Gastroesophageal sphincter (tissue), 4 donors: ENCODE data around the gene RSU1. TPM values are rescaled to one million over a fixed set of nuclear protein-coding genes. Genes with fewer than 3 reads are reported as not detected.

Experiments used
- ATAC-seq: fragments of 150-250 bp; one replicate; pipeline ENCODE4 v1.9.1; 2016; ENCODE audit warnings: mild to moderate bottlenecking, moderate library complexity
- H3K27ac ChIP-seq, 4 donors: fragments of 200-600 bp; sonication (generic) in 3 of 4; 1 replicate in 3 of 4; 2 replicates in 1 of 4; pipeline ENCODE4 v1.5.1; 2016 to 2019
- H3K27me3 ChIP-seq: fragments of 200-600 bp; sonication (generic); one replicate; pipeline ENCODE4 v1.5.1; 2019
- H3K36me3 ChIP-seq, 2 donors: fragments of 200-600 bp; sonication (generic); one replicate each; pipeline ENCODE4 v1.5.1; 2019; ENCODE audit warnings: control low read depth in 1 of 2
- H3K4me1 ChIP-seq, 3 donors: fragments of 200-600 bp; sonication (generic); 1 replicate in 2 of 3; 2 replicates in 1 of 3; pipeline ENCODE4 v1.5.1; 2016 to 2019; ENCODE audit warnings: control low read depth in 2 of 3
- H3K4me3 ChIP-seq, 2 donors: fragments of 200-600 bp; sonication (generic); one replicate each; pipeline ENCODE4 v1.5.1; 2019; ENCODE audit warnings: mild to moderate bottlenecking in 1 of 2, moderate library complexity in 1 of 2
- H3K9me3 ChIP-seq, 3 donors: fragments of 200-600 bp; sonication (generic); one replicate each; pipeline ENCODE4 v1.5.1; 2017 to 2019; ENCODE audit warnings: control low read depth in 2 of 3
- EP300 ChIP-seq: sonication (generic); formaldehyde crosslinking; IDR thresholded peaks from one replicate; pipeline ENCODE4 v1.6.1; 2017; ENCODE audit warnings: antibody characterized with exemption, mild to moderate bottlenecking
- POLR2A ChIP-seq, 2 donors: fragments of 450-650 bp; IDR thresholded peaks; one replicate each; pipeline ENCODE4 v1.6.1; 2017; ENCODE audit warnings: antibody characterized with exemption in 2 of 2, mild to moderate bottlenecking in 2 of 2, moderate library complexity in 1 of 2
- POLR2AphosphoS5 ChIP-seq: sonication (generic); formaldehyde crosslinking; IDR thresholded peaks from one replicate; pipeline ENCODE4 v1.6.1; 2017; ENCODE audit warnings: antibody characterized with exemption
- WGBS, 2 donors: methylation state at CpG; one replicate each; pipeline ENCODE4 v1.1.5; 2018; ENCODE audit warnings: low coverage in 1 of 2; 5-methylcytosine and 5-hydroxymethylcytosine counted together
- total RNA-seq, 4 donors: library from RNA; depleted of rRNA; stranded (reverse); fragments of >200 nt; gene quantifications; one replicate each; pipeline ENCODE4 v1.1.0, GENCODE V29; 2016
- TF ChIP-seq, protein P1 (sequence below), 4 experiments: fragments of 200-600 bp in 2 of 4; fragments of 450-650 bp in 2 of 4; sonication (generic) in 1 of 4; IDR thresholded peaks; one replicate each; pipeline ENCODE4 v1.5.1; 2017 to 2019; ENCODE audit warnings: antibody characterized with exemption in 4 of 4, mild to moderate bottlenecking in 2 of 4, moderate library complexity in 2 of 4

RSU1 gene
- total RNA-seq, 4 donors from 2014 or later: 87.0 to 149 (median 117) TPM

DNA sequence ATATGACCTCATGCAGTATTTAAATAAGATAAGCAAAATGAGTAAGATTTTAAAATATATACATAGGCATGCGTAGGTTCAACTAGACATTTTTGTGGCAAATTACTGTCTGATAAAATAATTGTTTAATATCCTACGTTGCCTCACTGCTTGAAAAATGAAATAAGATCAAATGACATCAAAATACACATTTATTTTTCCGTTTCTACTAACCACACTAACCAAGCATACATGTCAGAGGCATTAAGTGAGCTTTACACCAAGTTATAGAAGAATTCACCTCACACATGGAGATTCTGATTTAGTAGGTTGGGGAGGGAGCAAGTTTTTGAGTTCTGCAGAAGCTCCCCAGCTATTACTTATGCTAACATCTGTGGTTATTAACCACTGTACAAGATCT, 66.8 kb downstream of the RSU1 start:
- H3K4me3 ChIP-seq: no peak overlapping the region
- H3K4me1 ChIP-seq: no peaks in the 10 kb centered on the region
- H3K27me3 ChIP-seq: no peaks in the 10 kb centered on the region
- no peaks in the 10 kb centered on the region for H3K9me3 ChIP-seq
- H3K36me3 ChIP-seq: peaks cover 0 to 79% of the 10 kb centered on the region in 2 donors
- TF ChIP-seq EP300 (no peak), POLR2A (IDR thresholded peaks at IDR 0.05) (no peak), POLR2AphosphoS5 (no peak)
- TF ChIP-seq, protein P1, sequence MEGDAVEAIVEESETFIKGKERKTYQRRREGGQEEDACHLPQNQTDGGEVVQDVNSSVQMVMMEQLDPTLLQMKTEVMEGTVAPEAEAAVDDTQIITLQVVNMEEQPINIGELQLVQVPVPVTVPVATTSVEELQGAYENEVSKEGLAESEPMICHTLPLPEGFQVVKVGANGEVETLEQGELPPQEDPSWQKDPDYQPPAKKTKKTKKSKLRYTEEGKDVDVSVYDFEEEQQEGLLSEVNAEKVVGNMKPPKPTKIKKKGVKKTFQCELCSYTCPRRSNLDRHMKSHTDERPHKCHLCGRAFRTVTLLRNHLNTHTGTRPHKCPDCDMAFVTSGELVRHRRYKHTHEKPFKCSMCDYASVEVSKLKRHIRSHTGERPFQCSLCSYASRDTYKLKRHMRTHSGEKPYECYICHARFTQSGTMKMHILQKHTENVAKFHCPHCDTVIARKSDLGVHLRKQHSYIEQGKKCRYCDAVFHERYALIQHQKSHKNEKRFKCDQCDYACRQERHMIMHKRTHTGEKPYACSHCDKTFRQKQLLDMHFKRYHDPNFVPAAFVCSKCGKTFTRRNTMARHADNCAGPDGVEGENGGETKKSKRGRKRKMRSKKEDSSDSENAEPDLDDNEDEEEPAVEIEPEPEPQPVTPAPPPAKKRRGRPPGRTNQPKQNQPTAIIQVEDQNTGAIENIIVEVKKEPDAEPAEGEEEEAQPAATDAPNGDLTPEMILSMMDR (IDR thresholded peaks at IDR 0.05): no peak
- ATAC-seq: no peak
- H3K27ac ChIP-seq: no peak overlapping the region
- 90 to 94% methylated on average over 3 of the region's 3 CpGs for WGBS, 2 donors

DNA sequence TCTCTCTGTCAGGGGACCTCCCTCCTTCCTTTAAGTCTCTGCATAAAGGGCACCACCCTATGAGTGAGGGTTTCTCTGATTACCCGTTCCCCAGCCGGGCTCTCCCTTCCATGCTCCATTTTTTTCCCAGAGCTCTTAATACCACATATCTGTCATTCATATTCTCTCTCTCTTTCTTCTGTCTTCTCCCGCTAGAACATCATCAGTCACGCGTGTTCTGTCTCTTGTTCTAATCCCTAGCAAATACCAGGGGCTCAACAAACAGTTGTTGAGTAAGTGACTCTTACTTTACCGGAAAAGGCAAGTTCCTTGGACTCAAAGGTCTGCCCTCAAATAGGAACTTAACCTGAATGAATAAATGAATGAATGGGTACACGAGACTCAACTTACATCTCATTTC, 68.5 kb downstream of the RSU1 start:
- H3K4me3 ChIP-seq: no peak overlapping the region
- TF ChIP-seq EP300 (no peak), POLR2AphosphoS5 (no peak), POLR2A (IDR thresholded peaks at IDR 0.05) (no peak)
- TF ChIP-seq, protein P1 (IDR thresholded peaks at IDR 0.05): no peak
- H3K27me3 ChIP-seq: no peaks in the 10 kb centered on the region
- no peaks in the 10 kb centered on the region for H3K4me1 ChIP-seq
- H3K9me3 ChIP-seq: no peaks in the 10 kb centered on the region
- ATAC-seq: no peak
- peaks cover 0 to 86% of the 10 kb centered on the region in 2 donors for H3K36me3 ChIP-seq
- no peak overlapping the region for H3K27ac ChIP-seq
- 93 to 97% methylated on average over 3 to 7 of the region's 7 CpGs for WGBS, 2 donors

DNA sequence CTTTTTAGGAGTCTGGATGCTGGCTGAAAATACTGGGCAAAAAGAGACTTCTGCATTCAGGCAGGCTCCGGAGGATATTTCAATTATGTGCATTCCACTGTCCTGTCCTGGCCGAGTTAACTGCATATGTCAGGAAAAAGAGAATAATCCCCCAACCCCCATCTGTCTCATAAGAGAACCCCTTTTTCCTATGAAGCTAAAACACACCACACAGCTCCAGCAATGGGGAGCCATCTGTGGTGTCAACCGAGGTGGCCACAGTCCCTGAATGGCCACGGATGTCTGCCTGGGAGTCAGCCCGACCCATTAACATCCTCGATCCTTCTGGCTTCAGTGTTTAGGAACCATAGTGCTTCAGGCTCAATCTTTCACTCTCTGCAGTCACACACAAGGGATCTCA, 70.4 kb downstream of the RSU1 start:
- WGBS, 2 donors: 71 to 81% methylated on average over 2 to 3 of the region's 6 CpGs
- no peak for ATAC-seq
- Histone ChIP-seq H3K27me3 (no peaks in the 10 kb centered on the region), H3K9me3 (no peaks in the 10 kb centered on the region), H3K4me1 (no peaks in the 10 kb centered on the region), H3K36me3 (peaks cover 0 to 67% of the 10 kb centered on the region in 2 donors), H3K4me3 (no peak overlapping the region), H3K27ac (no peak overlapping the region)
- TF ChIP-seq, protein P1 (IDR thresholded peaks at IDR 0.05): no peak
- TF ChIP-seq POLR2AphosphoS5: no peak
- TF ChIP-seq POLR2A (IDR thresholded peaks at IDR 0.05): no peak
- TF ChIP-seq EP300: no peak

DNA sequence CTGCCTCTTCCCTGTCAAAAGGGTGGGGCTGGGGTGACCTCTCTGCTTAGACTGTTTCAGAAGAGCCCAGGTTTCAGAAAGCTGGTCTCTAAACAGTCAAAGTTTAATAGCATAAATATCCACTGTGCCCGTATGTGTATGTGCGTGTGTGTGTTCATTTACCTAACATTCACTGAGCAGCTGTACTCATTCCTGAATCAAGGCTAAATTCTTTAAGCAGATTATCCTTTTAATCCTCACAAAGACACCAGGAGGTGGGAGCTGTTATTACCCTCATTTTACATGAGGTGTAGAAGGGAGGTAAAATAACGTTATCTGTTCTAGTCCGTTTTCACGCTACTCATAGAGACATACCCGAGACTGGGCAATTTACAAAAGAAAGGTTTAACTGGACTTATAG, 72.2 kb downstream of the RSU1 start:
- peaks cover 0 to 6% (median 0%) of the 10 kb centered on the region in 3 donors for H3K9me3 ChIP-seq
- ATAC-seq: no peak
- WGBS, 2 donors: 67 to 100% methylated on average over 1 to 5 of the region's 6 CpGs
- no peak overlapping the region for H3K4me3 ChIP-seq
- H3K27ac ChIP-seq: no peak overlapping the region
- no peaks in the 10 kb centered on the region for H3K27me3 ChIP-seq
- no peak for TF ChIP-seq POLR2A (IDR thresholded peaks at IDR 0.05)
- no peak for TF ChIP-seq EP300
- TF ChIP-seq, protein P1 (IDR thresholded peaks at IDR 0.05): no peak
- no peak for TF ChIP-seq POLR2AphosphoS5
- no peaks in the 10 kb centered on the region for H3K4me1 ChIP-seq
- H3K36me3 ChIP-seq: peaks cover 0 to 51% of the 10 kb centered on the region in 2 donors

DNA sequence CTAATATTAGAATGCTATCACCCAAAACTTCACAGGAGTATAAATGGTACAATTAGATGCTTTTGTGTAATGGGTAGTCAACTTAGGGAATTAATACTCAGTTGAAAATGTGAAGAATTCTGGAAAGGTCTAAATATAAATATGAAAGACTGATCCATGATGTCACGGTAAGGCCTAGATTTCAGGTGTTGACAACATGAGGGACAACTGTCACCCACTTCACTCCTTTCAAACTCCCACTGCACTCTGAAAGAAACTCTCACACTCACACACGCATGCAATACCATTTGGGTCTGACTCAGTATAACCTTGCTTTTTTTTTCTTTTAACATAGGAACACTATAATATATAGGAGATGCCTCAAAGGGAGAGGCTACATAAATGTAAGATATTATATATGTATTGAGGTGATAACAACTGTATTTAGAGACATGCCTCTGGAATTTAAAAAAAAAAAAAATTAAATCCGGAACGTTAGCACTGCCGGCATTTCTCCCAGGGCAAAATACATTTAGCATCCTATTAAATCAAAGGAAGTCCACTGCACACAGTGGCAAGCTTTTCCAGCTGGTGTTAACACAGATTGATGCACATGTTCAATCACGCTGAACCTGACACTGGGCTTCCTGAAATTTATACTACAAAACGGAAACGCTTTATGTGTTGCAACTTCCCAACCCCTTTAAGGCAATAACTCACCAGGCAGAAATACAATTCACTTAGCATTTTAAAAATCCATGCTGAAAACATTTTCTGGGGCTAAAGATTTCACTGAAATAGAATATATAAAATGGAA, 74.9 kb downstream of the RSU1 start:
- ATAC-seq: no peak
- TF ChIP-seq, protein P1 (IDR thresholded peaks at IDR 0.05): no peak
- TF ChIP-seq POLR2AphosphoS5: no peak
- TF ChIP-seq POLR2A (IDR thresholded peaks at IDR 0.05): no peak
- TF ChIP-seq EP300: no peak
- Histone ChIP-seq H3K36me3 (peaks cover 0 to 49% of the 10 kb centered on the region in 2 donors), H3K27ac (no peak overlapping the region), H3K4me3 (no peak overlapping the region), H3K4me1 (no peaks in the 10 kb centered on the region), H3K9me3 (peaks cover 0 to 6% (median 0%) of the 10 kb centered on the region in 3 donors), H3K27me3 (no peaks in the 10 kb centered on the region)
- WGBS, 2 donors: 66 to 74% methylated on average over 8 of the region's 8 CpGs
